IMR-90 (cell line): ENCODE results near the gene SLC23A3. TPM values are rescaled to one million over a fixed set of nuclear protein-coding genes. Genes with fewer than 3 reads are reported as not detected.

Source experiments
- ATAC-seq: fragments of 200-7000 bp; cut with Tn5 transposase; 2 replicates; pipeline ENCODE4 v1.9.1; 2020; ENCODE audit warnings: low read depth, mild to moderate bottlenecking, moderate library complexity
- BruUV-seq: library from RNA; stranded (reverse); fragments of 400-500 nt; replicated peaks from 2 replicates; lab custom pipeline; 2021; lab: Mats Ljungman, UMichigan
- CTCF ChIA-PET: fragments of 300-600 bp; formaldehyde crosslinking; extraction: SDS; loops from one replicate; lab custom pipeline; 2021; ENCODE audit warnings: antibody characterized with exemption; lab: Yijun Ruan, JAX
- POLR2A ChIA-PET: fragments of 300-600 bp; sonication (Branson Sonifier 250); formaldehyde crosslinking; loops from one replicate; lab custom pipeline; 2022; ENCODE audit warnings: antibody characterized with exemption; ENCODE audit not compliant: unreplicated experiment; lab: Charles Lee
- DNase-seq: peaks from one replicate; pipeline ENCODE4 v3.0.0; 2013
- H2AFZ ChIP-seq: replicated peaks from 2 replicates; pipeline ENCODE3; 2013; ENCODE audit warnings: low read length, mild to moderate bottlenecking; ENCODE audit not compliant: poor library complexity
- H2AK5ac ChIP-seq: 2 replicates; pipeline ENCODE4 v1.6.1; 2013; ENCODE audit warnings: low read depth, low read length, inconsistent platforms
- H2AK9ac ChIP-seq: replicated peaks from 2 replicates; pipeline ENCODE3; 2013; ENCODE audit warnings: mild to moderate bottlenecking, low read depth, low read length, moderate library complexity; ENCODE audit not compliant: poor library complexity
- H2BK120ac ChIP-seq: 2 replicates; pipeline ENCODE4 v1.6.1; 2013; ENCODE audit warnings: low read depth, low read length, inconsistent platforms
- H2BK15ac ChIP-seq: 3 replicates; pipeline ENCODE4 v1.6.1; 2013; ENCODE audit warnings: low read depth, low read length, inconsistent platforms
- H2BK20ac ChIP-seq: 2 replicates; pipeline ENCODE4 v1.6.1; 2013; ENCODE audit warnings: low read depth, mild to moderate bottlenecking, inconsistent platforms, low read length, moderate library complexity
- H2BK5ac ChIP-seq: 2 replicates; pipeline ENCODE4 v1.6.1; 2013; ENCODE audit warnings: mild to moderate bottlenecking, low read depth, low read length, inconsistent platforms; ENCODE audit not compliant: poor library complexity, severe bottlenecking
- H3K14ac ChIP-seq: replicated peaks from 2 replicates; pipeline ENCODE4 v1.6.1; 2013; ENCODE audit warnings: low read depth, low read length, inconsistent platforms
- H3K18ac ChIP-seq: 2 replicates; pipeline ENCODE4 v1.6.1; 2013; ENCODE audit warnings: low read depth, low read length, control low read depth
- H3K23ac ChIP-seq: 2 replicates; pipeline ENCODE4 v1.6.1; 2013; ENCODE audit warnings: low read depth, low read length, inconsistent platforms
- H3K27ac ChIP-seq: 2 replicates; pipeline ENCODE4 v1.5.1; 2013; ENCODE audit warnings: mild to moderate bottlenecking, control low read depth, low read length; ENCODE audit not compliant: insufficient read depth
- H3K27me3 ChIP-seq: 2 replicates; pipeline ENCODE4 v1.6.1; 2013; ENCODE audit warnings: low read length; ENCODE audit not compliant: control insufficient read depth, insufficient read depth
- H3K36me3 ChIP-seq: 2 replicates; pipeline ENCODE4 v1.6.1; 2013; ENCODE audit warnings: low read length, mixed read lengths; ENCODE audit not compliant: control insufficient read depth, insufficient read depth
- H3K4ac ChIP-seq: 2 replicates; pipeline ENCODE4 v1.6.1; 2013; ENCODE audit warnings: low read depth, low read length, inconsistent platforms
- H3K4me1 ChIP-seq: 2 replicates; pipeline ENCODE4 v1.6.1; 2013; ENCODE audit warnings: low read length, mixed read lengths; ENCODE audit not compliant: control insufficient read depth, insufficient read depth
- H3K4me2 ChIP-seq: 2 replicates; pipeline ENCODE4 v1.6.1; 2013; ENCODE audit warnings: low read depth, mild to moderate bottlenecking, control low read depth, low read length, moderate library complexity
- H3K4me3 ChIP-seq: 2 replicates; pipeline ENCODE4 v1.5.1; 2013; ENCODE audit warnings: low read depth, mild to moderate bottlenecking, control low read depth, low read length, moderate library complexity; ENCODE audit not compliant: insufficient read depth
- H3K56ac ChIP-seq: 2 replicates; pipeline ENCODE4 v1.6.1; 2013; ENCODE audit warnings: low read length, inconsistent platforms; ENCODE audit not compliant: insufficient read depth; ENCODE audit errors: extremely low read depth
- H3K79me1 ChIP-seq, 2 experiments: 2 replicates each; pipeline ENCODE4 v1.6.1; 2013; ENCODE audit warnings: low read length in 2 of 2, inconsistent platforms in 1 of 2, low read depth in 1 of 2
- H3K9ac ChIP-seq: 2 replicates; pipeline ENCODE4 v1.6.1; 2013; ENCODE audit warnings: low read depth, low read length, control low read depth
- H3K9me1 ChIP-seq: 2 replicates; pipeline ENCODE4 v1.6.1; 2013; ENCODE audit warnings: low read length, inconsistent platforms; ENCODE audit not compliant: insufficient read depth
- H3K9me3 ChIP-seq: 2 replicates; pipeline ENCODE4 v1.6.1; 2013; ENCODE audit warnings: low read length; ENCODE audit not compliant: control insufficient read depth, insufficient read depth
- H4K20me1 ChIP-seq: 2 replicates; pipeline ENCODE4 v1.6.1; 2013; ENCODE audit warnings: low read length, inconsistent platforms; ENCODE audit not compliant: insufficient read depth
- H4K5ac ChIP-seq: 2 replicates; pipeline ENCODE4 v1.6.1; 2013; ENCODE audit warnings: mild to moderate bottlenecking, low read depth, low read length, control low read depth
- H4K8ac ChIP-seq, 2 experiments: 2 replicates each; pipeline ENCODE4 v1.6.1; 2013; ENCODE audit warnings: low read depth in 2 of 2, low read length in 2 of 2, control low read depth in 1 of 2, inconsistent platforms in 1 of 2
- H4K91ac ChIP-seq: 2 replicates; pipeline ENCODE4 v1.6.1; 2013; ENCODE audit warnings: low read depth, low read length, inconsistent platforms; ENCODE audit not compliant: insufficient read depth
- BHLHE40 ChIP-seq: fragments of 150-350 bp; IDR thresholded peaks from 2 replicates; pipeline ENCODE4 v1.6.1; 2016; ENCODE audit warnings: mild to moderate bottlenecking, low read depth, low read length
- ELK1 ChIP-seq: fragments of 150-350 bp; IDR thresholded peaks from 2 replicates; pipeline ENCODE4 v1.6.1; 2016; ENCODE audit warnings: low read depth, mild to moderate bottlenecking, low read length, moderate library complexity, borderline replicate concordance
- FOS ChIP-seq: fragments of 150-350 bp; IDR thresholded peaks from 2 replicates; pipeline ENCODE4 v1.6.1; 2016; ENCODE audit warnings: low read depth, low read length
- MXI1 ChIP-seq: IDR thresholded peaks from 2 replicates; pipeline ENCODE4 v1.6.1; 2012; ENCODE audit warnings: low read depth, mild to moderate bottlenecking, low read length, moderate library complexity, borderline replicate concordance
- RCOR1 ChIP-seq: IDR thresholded peaks from 2 replicates; pipeline ENCODE4 v1.6.1; 2012; ENCODE audit warnings: mild to moderate bottlenecking, low read length, improper control_type of control experiment; ENCODE audit not compliant: insufficient replicate concordance
- RFX5 ChIP-seq: IDR thresholded peaks from 2 replicates; pipeline ENCODE4 v1.8.0; 2012; ENCODE audit warnings: low read depth, mild to moderate bottlenecking, low read length, moderate library complexity
- USF2 ChIP-seq: fragments of 150-350 bp; IDR thresholded peaks from 2 replicates; pipeline ENCODE4 v1.6.1; 2017; ENCODE audit warnings: mild to moderate bottlenecking, antibody characterized with exemption, low read length, low read depth
- WGBS, 2 experiments: methylation state at CpG; one replicate each; pipeline versions ENCODE4 v1.1.5 to v1.1.7; 2013; ENCODE audit warnings: missing lambda C conversion rate in 2 of 2; ENCODE audit not compliant: insufficient read length in 1 of 2; ENCODE audit errors: extremely low coverage in 2 of 2; 5-methylcytosine and 5-hydroxymethylcytosine counted together
- dilution Hi-C: fragments of 300-500 bp; cut with HindIII; formaldehyde crosslinking; loops from one replicate; pipeline ENCODE4 v1.14.3; 2018; ENCODE audit warnings: low sequenced_read_pairs; ENCODE audit not compliant: unreplicated experiment
- in situ Hi-C: fragments of 300-500 bp; cut with MboI; formaldehyde crosslinking; loops from 3 replicates; pipeline ENCODE4 v1.14.3; 2019; ENCODE audit warnings: low sequenced_read_pairs, inconsistent platforms, mixed read lengths
- intact Hi-C: fragments of 100-400 bp; cut with micrococcal nuclease; formaldehyde crosslinking; loops from 2 replicates; pipeline ENCODE4 v1.10.0; 2022
- polyA plus RNA-seq, 3 experiments: library from polyadenylated mRNA; depleted of rRNA; stranded (reverse); fragments of >200 nt; gene quantifications; 2 replicates each; pipeline ENCODE4 v1.2.3, GENCODE V29; 2012; ENCODE audit warnings: low replicate concordance in 1 of 3
- total RNA-seq: library from RNA; depleted of rRNA; stranded (reverse); fragments of >200 nt; gene quantifications from 2 replicates; pipeline ENCODE4 v1.2.3, GENCODE V29; 2012

SLC23A3 gene
- total and polyA plus RNA-seq, 2 of the 4 experiments (the other 2 are of a cell fraction) = 0.18 to 0.65 TPM

DNA sequence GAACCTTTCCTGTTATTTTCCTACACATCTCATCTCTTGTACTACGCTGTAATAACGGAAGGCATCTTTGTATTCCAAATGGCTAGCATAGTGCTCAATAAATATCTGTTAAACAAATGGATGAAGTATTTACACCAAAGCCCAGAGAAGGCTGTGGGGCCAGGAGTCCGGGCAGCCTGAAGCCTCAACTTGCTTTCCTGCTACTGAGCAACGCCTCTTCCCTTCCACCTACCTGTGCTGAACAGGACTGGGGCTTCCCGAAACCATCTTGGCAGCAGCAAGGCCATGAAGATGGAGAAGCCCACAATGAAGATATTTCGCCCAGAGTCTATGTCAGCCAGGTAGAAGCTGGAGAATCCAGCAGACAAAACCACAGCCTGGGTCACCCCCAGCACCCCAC is 6.7 kb downstream of the SLC23A3 start:
- no peak for ATAC-seq
- H3K27me3 ChIP-seq = no peaks in the 10 kb centered on the region
- no peak overlapping the region for H3K4me2 ChIP-seq
- H3K9me1 ChIP-seq = no peaks in the 10 kb centered on the region; the same call in 1 of the 2 replicates
- dilution Hi-C loops (no loop called here), intact Hi-C loops (no loop called here), in situ Hi-C loops (no loop called here)
- no peak overlapping the region for H3K9ac ChIP-seq
- no peak overlapping the region for H3K4me3 ChIP-seq
- peaks cover 2% of the 10 kb centered on the region; the same call in 1 of the 2 replicates for H3K4me1 ChIP-seq
- no peak overlapping the region for H2AK5ac ChIP-seq
- no peak overlapping the region for H2BK15ac ChIP-seq
- ChIA-PET POLR2A (no interaction called here), CTCF (interaction anchor here (0.6 kb wide), 1 partner anchor 8 kb away, joined by 3 read pairs; no protein-coding TSS in a partner anchor)
- no peak overlapping the region for H2AFZ ChIP-seq
- no peaks in the 10 kb centered on the region for H3K9me3 ChIP-seq
- peaks cover 2 to 17% of the 10 kb centered on the region in 2 experiments; a peak in 2 of 4 replicates for H3K79me1 ChIP-seq
- H4K5ac ChIP-seq = no peak overlapping the region
- H2BK5ac ChIP-seq = no peak overlapping the region
- H2BK20ac ChIP-seq = no peak overlapping the region
- no peak overlapping the region for H4K8ac ChIP-seq
- no peak for DNase-seq
- H3K27ac ChIP-seq = no peak overlapping the region
- 60% methylated on average over 1 of the region's 6 CpGs; no CpG with 5 or more reads in 1 of the 2 experiments for WGBS, 2 experiments
- no peak overlapping the region for H3K56ac ChIP-seq
- H2AK9ac ChIP-seq = no peak overlapping the region
- no peaks in the 10 kb centered on the region for H3K36me3 ChIP-seq
- no peak overlapping the region for H3K18ac ChIP-seq
- no peak overlapping the region for H3K14ac ChIP-seq
- no peak overlapping the region for H4K91ac ChIP-seq
- no peaks in the 10 kb centered on the region for H4K20me1 ChIP-seq
- H2BK120ac ChIP-seq = no peak overlapping the region
- TF ChIP-seq FOS (no peak), RFX5 (no peak), USF2 (no peak), ELK1 (no peak), RCOR1 (no peak), MXI1 (no peak), BHLHE40 (no peak)
- no peak overlapping the region for H3K23ac ChIP-seq
- no peak overlapping the region for H3K4ac ChIP-seq
- no TSS peak for BruUV-seq
